ENCODE results near the gene XNDC1N. TPM values are rescaled to one million over a fixed set of nuclear protein-coding genes. Genes with fewer than 3 reads are reported as not detected.

The XNDC1N gene
- total RNA-seq, 1 experiment from 2014 or later: 15.8 TPM

DNA sequence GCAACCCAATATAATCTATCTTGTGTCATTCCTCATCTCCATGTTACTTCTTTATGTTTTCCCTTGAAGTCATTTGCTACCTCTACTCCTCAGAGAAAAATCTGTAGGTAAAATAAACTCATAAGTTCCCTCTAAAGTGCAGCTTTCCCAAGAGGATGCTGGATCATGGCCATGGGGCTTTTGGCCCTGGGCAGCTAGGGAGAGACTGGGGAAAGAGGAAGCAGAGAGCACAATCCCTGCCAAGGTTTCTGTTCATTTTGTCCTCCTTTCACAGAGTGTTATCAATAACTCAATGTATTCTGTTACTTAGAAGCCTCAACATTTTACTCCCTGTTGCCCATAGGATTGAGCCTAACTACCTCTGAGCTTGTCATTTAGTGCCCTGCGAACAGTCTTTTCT lies 9.4 kb upstream of the XNDC1N start:
- DNase-seq (ENCODE audit: low spot score): no peak
- H3K27ac ChIP-seq (ENCODE audit: low read depth, low read length, poor library complexity, severe bottlenecking): no peak overlapping the region
- no peaks in the 10 kb centered on the region for H3K9me3 ChIP-seq (ENCODE audit: low read depth, low read length, poor library complexity, severe bottlenecking)
- no peak for TF ChIP-seq EZH2 (IDR thresholded peaks at IDR 0.05; ENCODE audit: borderline replicate concordance, low read depth, low read length, poor library complexity, severe bottlenecking)
- TF ChIP-seq, protein P1, sequence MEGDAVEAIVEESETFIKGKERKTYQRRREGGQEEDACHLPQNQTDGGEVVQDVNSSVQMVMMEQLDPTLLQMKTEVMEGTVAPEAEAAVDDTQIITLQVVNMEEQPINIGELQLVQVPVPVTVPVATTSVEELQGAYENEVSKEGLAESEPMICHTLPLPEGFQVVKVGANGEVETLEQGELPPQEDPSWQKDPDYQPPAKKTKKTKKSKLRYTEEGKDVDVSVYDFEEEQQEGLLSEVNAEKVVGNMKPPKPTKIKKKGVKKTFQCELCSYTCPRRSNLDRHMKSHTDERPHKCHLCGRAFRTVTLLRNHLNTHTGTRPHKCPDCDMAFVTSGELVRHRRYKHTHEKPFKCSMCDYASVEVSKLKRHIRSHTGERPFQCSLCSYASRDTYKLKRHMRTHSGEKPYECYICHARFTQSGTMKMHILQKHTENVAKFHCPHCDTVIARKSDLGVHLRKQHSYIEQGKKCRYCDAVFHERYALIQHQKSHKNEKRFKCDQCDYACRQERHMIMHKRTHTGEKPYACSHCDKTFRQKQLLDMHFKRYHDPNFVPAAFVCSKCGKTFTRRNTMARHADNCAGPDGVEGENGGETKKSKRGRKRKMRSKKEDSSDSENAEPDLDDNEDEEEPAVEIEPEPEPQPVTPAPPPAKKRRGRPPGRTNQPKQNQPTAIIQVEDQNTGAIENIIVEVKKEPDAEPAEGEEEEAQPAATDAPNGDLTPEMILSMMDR (conservative IDR thresholded peaks at IDR 0.05; ENCODE audit: low read depth, low read length): no peak
- H3K27me3 ChIP-seq (replicated peaks; ENCODE audit: insufficient read depth, low read depth, low read length, poor library complexity): no peaks in the 10 kb centered on the region
- H3K4me3 ChIP-seq (ENCODE audit: low read depth, low read length, poor library complexity, severe bottlenecking): no peak overlapping the region
- BruUV-seq (replicated peaks): no TSS peak
- ChIA-PET CTCF (no interaction called here), POLR2A (ENCODE audit: low non-redundant PET) (no interaction called here)
- H3K4me1 ChIP-seq (ENCODE audit: insufficient read depth, low read length, poor library complexity, severe bottlenecking): no peaks in the 10 kb centered on the region
- no peaks in the 10 kb centered on the region for H3K36me3 ChIP-seq (ENCODE audit: insufficient read depth, low read length, poor library complexity, severe bottlenecking)
- intact Hi-C loops (cut with micrococcal nuclease; ENCODE audit: unreplicated experiment): no loop called here

DNA sequence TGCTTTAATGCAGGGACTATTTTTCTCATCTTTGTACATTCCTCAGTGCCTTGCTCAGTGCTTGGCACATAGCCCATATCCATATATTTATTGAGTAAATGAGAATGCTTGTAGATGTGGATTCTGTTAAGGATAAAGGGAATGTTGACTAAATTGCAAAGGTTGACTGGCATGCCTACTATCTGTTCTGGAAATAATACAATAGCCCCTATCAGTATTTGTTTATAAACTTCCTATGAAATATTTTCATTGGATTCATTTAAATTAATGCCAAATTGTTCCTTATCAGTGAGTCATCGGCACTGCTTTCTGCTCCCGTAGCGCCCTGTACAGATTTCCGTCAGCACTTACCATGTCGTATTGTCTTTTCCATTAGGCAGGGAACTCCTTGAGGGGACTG lies 8.4 kb upstream of the XNDC1N start:
- no peaks in the 10 kb centered on the region for H3K27me3 ChIP-seq (replicated peaks; ENCODE audit: insufficient read depth, low read depth, low read length, poor library complexity)
- H3K4me1 ChIP-seq (ENCODE audit: insufficient read depth, low read length, poor library complexity, severe bottlenecking): no peaks in the 10 kb centered on the region
- TF ChIP-seq, protein P1 (conservative IDR thresholded peaks at IDR 0.05; ENCODE audit: low read depth, low read length): no peak
- TF ChIP-seq EZH2 (IDR thresholded peaks at IDR 0.05; ENCODE audit: borderline replicate concordance, low read depth, low read length, poor library complexity, severe bottlenecking): no peak
- no peaks in the 10 kb centered on the region for H3K36me3 ChIP-seq (ENCODE audit: insufficient read depth, low read length, poor library complexity, severe bottlenecking)
- ChIA-PET POLR2A (ENCODE audit: low non-redundant PET) (no interaction called here), CTCF (no interaction called here)
- H3K9me3 ChIP-seq (ENCODE audit: low read depth, low read length, poor library complexity, severe bottlenecking): no peaks in the 10 kb centered on the region
- no peak overlapping the region for H3K4me3 ChIP-seq (ENCODE audit: low read depth, low read length, poor library complexity, severe bottlenecking)
- no peak overlapping the region for H3K27ac ChIP-seq (ENCODE audit: low read depth, low read length, poor library complexity, severe bottlenecking)
- no peak for DNase-seq (ENCODE audit: low spot score)
- BruUV-seq (replicated peaks): no TSS peak
- intact Hi-C loops (cut with micrococcal nuclease; ENCODE audit: unreplicated experiment): no loop called here

- Histone ChIP-seq H3K36me3 (ENCODE audit: insufficient read depth, low read length, poor library complexity, severe bottlenecking) (no peaks in the 10 kb centered on the region), H3K27ac (ENCODE audit: low read depth, low read length, poor library complexity, severe bottlenecking) (no peak overlapping the region), H3K27me3 (replicated peaks; ENCODE audit: insufficient read depth, low read depth, low read length, poor library complexity) (no peaks in the 10 kb centered on the region), H3K4me3 (ENCODE audit: low read depth, low read length, poor library complexity, severe bottlenecking) (no peak overlapping the region), H3K9me3 (ENCODE audit: low read depth, low read length, poor library complexity, severe bottlenecking) (no peaks in the 10 kb centered on the region), H3K4me1 (ENCODE audit: insufficient read depth, low read length, poor library complexity, severe bottlenecking) (peaks cover 6% of the 10 kb centered on the region)
- CTCF ChIA-PET: interaction anchor here (0.6 kb wide), 1 partner anchor 243 kb away, joined by 5 read pairs; no protein-coding TSS in a partner anchor
- BruUV-seq (replicated peaks): no TSS peak
- POLR2A ChIA-PET (ENCODE audit: low non-redundant PET): interaction anchor here (0.6 kb wide), 1 partner anchor 16 kb away, joined by 8 read pairs; no protein-coding TSS in a partner anchor
- intact Hi-C loops (cut with micrococcal nuclease; ENCODE audit: unreplicated experiment): no loop called here
- no peak for TF ChIP-seq EZH2 (IDR thresholded peaks at IDR 0.05; ENCODE audit: borderline replicate concordance, low read depth, low read length, poor library complexity, severe bottlenecking)
- TF ChIP-seq, protein P1 (conservative IDR thresholded peaks at IDR 0.05; ENCODE audit: low read depth, low read length): no peak
- no peak for DNase-seq (ENCODE audit: low spot score)
Measured at GRCh38 chr11:71935338-71935925, 7.0 kb upstream of the XNDC1N start.

Data from A673 (cell line).